Loucy (cell line): ENCODE data around the gene PHC3.
"Not testable (repeated sequence)": the region's sequence is repeated elsewhere in the genome, so short reads cannot be mapped to it uniquely, and the experiment has no call there.

Experiments
- H2AFZ ChIP-seq: fragments of 200-600 bp; sonication (generic); 2 replicates; pipeline ENCODE4 v1.6.0; 2016; ENCODE audit warnings: antibody characterized with exemption, mild to moderate bottlenecking, low read length, moderate library complexity
- H3F3A ChIP-seq: fragments of 200-600 bp; 2 replicates; pipeline ENCODE4 v1.6.0; 2016; ENCODE audit warnings: antibody characterized with exemption, low read depth, mild to moderate bottlenecking
- H3K27me3 ChIP-seq: fragments of 200-600 bp; sonication (generic); 2 replicates; pipeline ENCODE4 v1.6.1; 2014; ENCODE audit warnings: low read length, mild to moderate bottlenecking; ENCODE audit not compliant: insufficient read depth, poor library complexity, severe bottlenecking
- H3K36me3 ChIP-seq: fragments of 200-600 bp; sonication (generic); 2 replicates; pipeline ENCODE4 v1.6.1; 2016; ENCODE audit warnings: low read length; ENCODE audit not compliant: insufficient read depth
- H3K4me1 ChIP-seq: fragments of 200-600 bp; sonication (generic); 2 replicates; pipeline ENCODE4 v1.5.1; 2014; ENCODE audit warnings: low read length, mild to moderate bottlenecking; ENCODE audit not compliant: insufficient read depth, poor library complexity, severe bottlenecking
- H3K4me2 ChIP-seq: fragments of 200-600 bp; sonication (generic); 2 replicates; pipeline ENCODE4 v1.6.0; 2014; ENCODE audit warnings: antibody characterized with exemption, low read length, low read depth, mild to moderate bottlenecking; ENCODE audit not compliant: poor library complexity, severe bottlenecking
- H3K4me3 ChIP-seq: fragments of 200-600 bp; sonication (generic); 2 replicates; pipeline ENCODE4 v1.5.1; 2014; ENCODE audit warnings: low read length, mild to moderate bottlenecking, mixed read lengths; ENCODE audit not compliant: poor library complexity, severe bottlenecking
- H3K79me2 ChIP-seq: fragments of 200-600 bp; sonication (generic); 2 replicates; pipeline ENCODE4 v1.6.1; 2014; ENCODE audit warnings: low read length; ENCODE audit not compliant: insufficient read depth
- H3K9ac ChIP-seq: fragments of 200-600 bp; sonication (generic); 2 replicates; pipeline ENCODE4 v1.6.0; 2014; ENCODE audit warnings: mild to moderate bottlenecking, low read depth, low read length, moderate library complexity; ENCODE audit not compliant: poor library complexity, severe bottlenecking
- H3K9me2 ChIP-seq: fragments of 200-600 bp; sonication (generic); replicated peaks from 2 replicates; pipeline ENCODE4 v1.6.1; 2016; ENCODE audit warnings: low read depth, low read length, mixed read lengths
- H3K9me3 ChIP-seq: fragments of 200-600 bp; sonication (generic); 2 replicates; pipeline ENCODE4 v1.6.1; 2014; ENCODE audit warnings: mild to moderate bottlenecking, antibody characterized with exemption, low read length, low read depth; ENCODE audit not compliant: insufficient read depth
- H4K20me1 ChIP-seq: fragments of 200-600 bp; sonication (generic); 2 replicates; pipeline ENCODE4 v1.6.0; 2014; ENCODE audit warnings: antibody characterized with exemption, low read length, mild to moderate bottlenecking; ENCODE audit not compliant: insufficient read depth, poor library complexity, severe bottlenecking
- CTCF ChIP-seq: fragments of 200-600 bp; sonication (generic); conservative IDR thresholded peaks from 2 replicates; pipeline ENCODE4 v1.5.1; 2014; ENCODE audit warnings: mild to moderate bottlenecking, antibody characterized with exemption, low read length
- EZH2phosphoT487 ChIP-seq: fragments of 200-600 bp; IDR thresholded peaks from 2 replicates; pipeline ENCODE4 v1.6.1; 2018; ENCODE audit warnings: antibody characterized with exemption, mild to moderate bottlenecking, moderate library complexity, borderline replicate concordance

The PHC3 gene

DNA sequence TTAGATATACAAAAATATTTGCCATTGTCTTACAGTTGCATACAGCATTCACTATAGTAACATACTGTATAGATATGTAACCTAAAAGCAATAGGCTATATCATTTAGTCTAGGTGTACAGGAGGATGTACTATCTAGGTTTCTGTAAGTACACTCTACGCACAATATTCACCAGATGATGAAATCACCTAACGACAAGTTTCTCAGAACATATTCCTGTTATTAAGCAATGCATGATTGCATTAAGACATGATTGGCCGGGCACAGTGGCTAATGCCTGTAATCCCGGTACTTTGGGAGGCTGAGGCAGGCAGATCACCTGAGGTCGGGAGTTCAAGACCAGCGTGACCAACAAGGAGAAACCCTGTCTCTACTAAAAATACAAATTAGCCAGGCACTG lies 26.2 kb upstream of the PHC3 start:
- Histone ChIP-seq H3K9ac (no peak overlapping the region), H3K4me1 (no peaks in the 10 kb centered on the region), H3K9me2 (no peaks in the 10 kb centered on the region), H3K36me3 (no peaks in the 10 kb centered on the region), H3K4me3 (no peak overlapping the region), H3K4me2 (no peak overlapping the region), H3F3A (no peaks in the 10 kb centered on the region), H4K20me1 (no peaks in the 10 kb centered on the region), H3K27me3 (no peaks in the 10 kb centered on the region), H3K79me2 (no peaks in the 10 kb centered on the region), H2AFZ (no peak overlapping the region), H3K9me3 (peaks cover 4% of the 10 kb centered on the region; the same call in 1 of the 2 replicates)
- TF ChIP-seq EZH2phosphoT487 (no peak), CTCF (no peak)

GRCh38 chr3:170206164-170206762 lies 24.7 kb upstream of the PHC3 start:
- H3F3A ChIP-seq, H3K4me1 ChIP-seq, H3K27me3 ChIP-seq, H3K9ac ChIP-seq, H4K20me1 ChIP-seq, H3K9me2 ChIP-seq, H3K79me2 ChIP-seq, H3K4me2 ChIP-seq, H3K4me3 ChIP-seq, H3K36me3 ChIP-seq, H2AFZ ChIP-seq, H3K9me3 ChIP-seq: not testable (repeated sequence)

DNA sequence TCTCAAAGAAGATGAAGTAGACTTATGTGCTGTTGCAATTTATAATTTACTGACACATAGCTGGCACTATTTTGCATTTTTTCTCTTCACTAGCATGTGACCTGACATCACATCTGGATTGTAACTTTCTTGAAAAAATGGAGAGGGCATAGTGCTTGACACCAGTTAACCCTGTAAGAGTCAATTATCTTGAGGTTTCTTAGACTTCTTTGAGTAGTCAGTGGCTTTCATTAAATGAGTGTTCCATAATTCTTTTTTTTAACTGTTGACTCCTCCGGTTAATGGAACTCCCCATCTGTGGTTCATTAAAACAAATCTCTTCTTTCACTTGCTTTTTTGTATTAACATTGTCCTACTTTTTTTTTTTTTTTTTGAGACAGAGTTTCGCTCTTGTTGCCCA lies 23.8 kb upstream of the PHC3 start:
- Histone ChIP-seq H4K20me1 (no peaks in the 10 kb centered on the region), H3K4me3 (no peak overlapping the region), H2AFZ (no peak overlapping the region), H3K4me1 (no peaks in the 10 kb centered on the region), H3K9me2 (no peaks in the 10 kb centered on the region), H3F3A (no peaks in the 10 kb centered on the region), H3K27me3 (no peaks in the 10 kb centered on the region), H3K9ac (no peak overlapping the region), H3K79me2 (no peaks in the 10 kb centered on the region), H3K4me2 (no peak overlapping the region), H3K36me3 (no peaks in the 10 kb centered on the region), H3K9me3 (no peaks in the 10 kb centered on the region)
- TF ChIP-seq EZH2phosphoT487 (no peak), CTCF (no peak)

GRCh38 chr3:170204509-170204908 lies 23.0 kb upstream of the PHC3 start:
- no peak overlapping the region for H3K9ac ChIP-seq
- no peaks in the 10 kb centered on the region for H4K20me1 ChIP-seq
- no peaks in the 10 kb centered on the region for H3K27me3 ChIP-seq
- H3K4me1 ChIP-seq = no peaks in the 10 kb centered on the region
- H3K4me3 ChIP-seq = no peak overlapping the region
- H3K79me2 ChIP-seq = no peaks in the 10 kb centered on the region
- no peak overlapping the region for H3K4me2 ChIP-seq
- no peaks in the 10 kb centered on the region for H3K9me3 ChIP-seq
- no peak overlapping the region for H2AFZ ChIP-seq
- TF ChIP-seq EZH2phosphoT487 (no peak), CTCF (no peak)
- no peaks in the 10 kb centered on the region for H3K9me2 ChIP-seq
- H3K36me3 ChIP-seq = no peaks in the 10 kb centered on the region
- no peaks in the 10 kb centered on the region for H3F3A ChIP-seq
